ENCODE measurements around the gene ERV3-1.
"Not testable (repeated sequence)": the region's sequence is repeated elsewhere in the genome, so short reads cannot be mapped to it uniquely, and the experiment has no call there.

Gene ERV3-1

DNA sequence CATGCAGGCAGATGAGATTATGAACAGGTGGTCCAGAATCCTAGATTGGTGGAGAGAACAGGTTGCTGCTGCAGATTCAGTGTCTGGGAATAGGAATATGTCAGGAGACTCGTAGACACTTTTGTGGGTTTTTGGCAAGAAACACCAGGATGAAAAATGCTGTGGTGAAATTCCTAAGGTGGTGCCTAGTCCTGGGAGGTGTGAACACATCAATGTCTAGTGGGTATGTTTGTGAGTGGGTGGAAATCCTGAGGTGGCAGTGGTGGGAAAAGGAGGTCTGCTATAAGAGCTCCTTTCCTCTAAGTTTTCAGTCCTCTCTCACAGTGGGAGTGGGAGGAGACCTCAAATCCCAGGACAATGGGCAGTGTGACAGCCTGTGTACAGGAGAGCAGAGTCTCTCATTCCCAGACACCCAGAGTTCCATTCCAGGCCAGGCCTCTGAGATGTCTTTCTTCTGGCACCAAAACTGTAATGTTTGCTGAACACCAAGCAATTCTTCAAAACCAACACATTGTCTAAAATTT lies 5.1 kb downstream of the ERV3-1 start:
- no peak for DNase-seq

- DNase-seq = no peak
These were observed 7.1 kb downstream of the ERV3-1 start for GRCh38 chr7:64999165-65000004.

GRCh38 chr7:64998865-64999164 lies 7.7 kb downstream of the ERV3-1 start:
- no peak for DNase-seq

- DNase-seq = no peak
These were observed 8.5 kb downstream of the ERV3-1 start for GRCh38 chr7:64997927-64998391.

DNA sequence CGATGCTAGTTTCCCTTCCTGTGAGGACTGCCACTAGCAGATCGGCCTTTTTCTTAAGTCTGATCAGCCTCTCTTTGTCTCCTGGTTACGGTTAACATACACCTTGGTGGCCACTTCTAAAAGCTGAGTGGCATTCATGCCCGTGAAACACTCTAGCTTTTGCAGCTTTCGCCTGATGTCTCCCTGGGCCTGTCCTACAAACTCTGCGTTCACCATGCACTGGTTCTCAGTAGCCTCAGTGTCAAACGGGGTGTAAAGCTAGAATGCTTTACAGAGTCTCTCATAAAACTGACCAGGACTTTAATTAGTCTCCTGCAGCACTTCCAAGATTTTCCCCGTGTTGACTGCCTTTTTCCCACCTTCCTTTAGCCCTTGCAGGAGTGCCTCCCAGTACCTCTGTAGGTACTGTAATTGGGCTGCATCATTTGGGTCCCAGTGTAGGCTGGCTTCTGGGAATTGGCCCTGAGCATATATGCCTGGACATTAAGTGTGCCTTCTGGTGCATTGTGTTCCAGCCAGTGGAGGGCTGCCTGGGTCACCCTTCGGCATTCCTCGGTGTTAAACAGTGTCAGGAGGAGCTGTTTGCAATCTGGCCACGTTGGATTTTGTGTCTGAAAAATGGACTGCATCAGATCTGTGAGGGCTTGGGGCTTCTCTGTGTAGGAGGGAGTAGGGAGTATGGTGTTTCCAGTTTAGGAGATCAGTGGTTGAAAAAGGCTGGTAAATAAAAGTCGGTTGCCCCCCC lies 9.2 kb downstream of the ERV3-1 start:
- no peak for DNase-seq

GRCh38 chr7:64996305-64996704 lies 10.2 kb downstream of the ERV3-1 start:
- DNase-seq = no peak

DNA sequence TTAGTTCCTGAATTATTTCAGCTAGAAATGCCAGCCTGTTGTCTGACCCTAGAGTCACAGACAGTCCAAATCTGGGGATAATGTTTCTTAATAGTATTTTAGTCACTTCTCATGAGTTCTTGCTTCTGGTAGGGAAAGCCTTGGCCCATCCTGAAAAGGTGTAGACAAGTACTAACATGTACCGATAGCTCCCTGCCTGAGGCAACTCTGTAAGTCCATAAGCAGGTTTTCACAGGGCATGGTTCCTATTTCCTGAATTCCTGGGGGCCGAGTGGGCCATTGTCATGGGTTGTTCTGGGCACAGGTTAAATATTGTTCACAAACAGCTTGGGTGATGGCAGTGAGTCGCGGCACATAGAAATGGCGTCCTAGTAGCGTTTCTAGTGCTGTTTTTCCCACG lies 12.6 kb downstream of the ERV3-1 start:
- DNase-seq = no peak

GRCh38 chr7:64992971-64993370 lies 13.5 kb downstream of the ERV3-1 start:
- DNase-seq = no peak

- no peak for DNase-seq
These were observed 15.6 kb downstream of the ERV3-1 start, which contains the start of gene ZNF117 for GRCh38 chr7:64990936-64991335. Gene ZNF117 (minus strand): TSS chr7:64991036.

DNA sequence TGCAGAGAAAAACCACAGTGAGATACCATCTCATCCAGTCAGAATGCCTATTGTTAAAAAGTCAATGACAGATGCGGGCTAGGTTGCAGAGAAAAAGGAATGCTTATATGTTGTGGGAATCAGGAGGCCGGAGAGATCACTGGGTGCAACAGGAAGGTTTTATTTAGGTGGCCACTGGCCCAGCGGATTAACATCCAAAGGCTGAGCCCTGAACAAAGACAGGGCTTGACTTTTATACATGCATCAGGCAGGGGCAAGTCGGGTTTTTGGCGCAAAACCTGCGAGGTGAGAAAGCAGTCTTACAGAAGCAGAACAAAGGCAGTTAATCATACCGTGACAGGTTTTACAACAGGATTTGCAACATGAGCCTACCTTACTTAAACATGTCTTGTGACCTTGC lies 16.3 kb downstream of the ERV3-1 start:
- DNase-seq = peak; percentile 15

DNA sequence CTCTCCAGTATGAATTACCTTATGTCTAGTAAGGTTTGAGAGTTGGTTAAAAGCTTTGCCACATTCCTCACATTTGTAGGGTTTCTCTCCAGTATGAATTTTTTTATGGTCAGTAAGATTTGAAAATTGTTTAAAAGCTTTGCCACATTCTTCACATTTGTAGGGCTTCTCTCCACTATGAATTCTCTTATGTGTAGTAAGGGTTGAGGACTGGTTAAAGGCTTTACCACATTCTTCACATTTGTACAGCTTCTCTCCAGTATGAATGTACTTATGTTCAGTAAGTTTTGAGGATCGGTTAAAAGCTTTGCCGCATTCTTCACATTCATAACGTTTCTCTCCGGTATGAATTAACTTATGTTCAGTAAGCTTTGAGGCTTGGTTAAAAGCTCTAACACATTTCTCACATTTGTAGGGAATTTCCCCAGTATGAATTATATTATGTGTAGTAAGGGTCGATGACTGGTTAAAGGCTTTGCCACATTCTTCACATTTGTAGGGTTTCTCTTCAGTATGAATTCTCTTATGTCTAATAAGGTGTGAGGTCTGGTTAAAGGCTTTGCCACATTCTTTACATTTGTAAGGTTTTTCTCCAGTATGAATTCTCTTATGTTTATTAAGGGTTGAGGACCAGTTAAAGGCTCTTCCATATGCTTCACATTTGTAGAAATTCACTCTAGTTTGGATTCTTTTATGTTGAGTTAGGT lies 27.8 kb downstream of the ERV3-1 start:
- DNase-seq = no peak

GRCh38 chr7:64965594-64965993 lies 40.9 kb downstream of the ERV3-1 start:
- DNase-seq = no peak

- DNase-seq = peak; percentile 79
These were observed 47.3 kb downstream of the ERV3-1 start for GRCh38 chr7:64959072-64959747.

DNA sequence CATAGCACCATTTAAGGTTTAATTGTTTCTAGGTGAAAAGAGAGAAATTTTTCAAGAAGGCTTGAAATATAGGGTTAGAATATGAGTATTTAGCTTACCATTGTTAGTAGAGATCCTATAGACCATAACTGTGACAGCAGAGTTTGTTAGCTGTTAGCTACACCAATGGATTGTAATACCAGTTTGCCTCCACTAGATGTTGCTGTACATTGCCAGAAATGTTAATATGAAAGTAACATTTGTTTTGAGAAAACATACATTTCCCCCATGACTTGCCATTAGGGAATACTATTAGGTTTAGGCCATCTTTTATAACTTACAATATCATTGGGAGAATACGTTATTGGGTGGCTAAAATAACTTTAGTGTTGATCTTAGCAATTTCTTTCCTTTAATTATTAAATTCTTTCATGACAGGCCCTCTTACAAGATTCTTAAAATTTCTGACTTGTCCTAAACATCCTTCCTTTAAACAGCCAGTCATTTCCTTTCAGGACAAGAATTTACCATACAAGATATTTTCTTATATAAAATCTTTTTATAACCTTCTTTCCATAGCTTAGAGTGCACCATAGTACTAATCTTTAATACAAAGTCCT lies 55.1 kb downstream of the ERV3-1 start:
- peak; percentile 56 for DNase-seq

- DNase-seq = not testable (repeated sequence)
These were observed 55.8 kb downstream of the ERV3-1 start for GRCh38 chr7:64950673-64951072.

DNA sequence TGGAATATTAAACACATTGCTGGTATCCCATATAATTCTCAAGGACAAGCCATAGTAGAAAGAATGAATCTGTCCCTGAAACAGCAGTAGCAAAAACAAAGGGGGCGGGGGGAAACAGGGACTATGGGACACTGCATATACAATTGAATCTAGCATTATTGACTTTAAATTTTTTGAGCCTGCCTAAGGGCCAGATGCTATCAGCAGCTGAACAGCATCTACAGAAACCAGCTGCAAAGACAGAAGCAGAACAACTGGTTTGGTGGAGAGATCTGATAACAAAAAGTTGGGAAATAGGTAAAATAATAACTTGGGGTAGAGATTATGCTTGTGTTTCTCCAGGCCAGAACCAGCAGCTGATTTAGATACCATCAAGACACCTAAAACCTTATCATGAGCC lies 57.7 kb downstream of the ERV3-1 start:
- not testable (repeated sequence) for DNase-seq

- peak; percentile 8 for DNase-seq
These were observed 59.1 kb downstream of the ERV3-1 start for GRCh38 chr7:64947252-64948000.

GRCh38 chr7:64946772-64947171 lies 59.7 kb downstream of the ERV3-1 start:
- peak; percentile 51 for DNase-seq

GRCh38 chr7:64945503-64946175 lies 60.8 kb downstream of the ERV3-1 start:
- DNase-seq = no peak

- DNase-seq = not testable (repeated sequence)
These were observed 61.6 kb downstream of the ERV3-1 start for GRCh38 chr7:64944667-64945502.
